ENCODE data around the gene EGR1.

EGR1 gene

DNA sequence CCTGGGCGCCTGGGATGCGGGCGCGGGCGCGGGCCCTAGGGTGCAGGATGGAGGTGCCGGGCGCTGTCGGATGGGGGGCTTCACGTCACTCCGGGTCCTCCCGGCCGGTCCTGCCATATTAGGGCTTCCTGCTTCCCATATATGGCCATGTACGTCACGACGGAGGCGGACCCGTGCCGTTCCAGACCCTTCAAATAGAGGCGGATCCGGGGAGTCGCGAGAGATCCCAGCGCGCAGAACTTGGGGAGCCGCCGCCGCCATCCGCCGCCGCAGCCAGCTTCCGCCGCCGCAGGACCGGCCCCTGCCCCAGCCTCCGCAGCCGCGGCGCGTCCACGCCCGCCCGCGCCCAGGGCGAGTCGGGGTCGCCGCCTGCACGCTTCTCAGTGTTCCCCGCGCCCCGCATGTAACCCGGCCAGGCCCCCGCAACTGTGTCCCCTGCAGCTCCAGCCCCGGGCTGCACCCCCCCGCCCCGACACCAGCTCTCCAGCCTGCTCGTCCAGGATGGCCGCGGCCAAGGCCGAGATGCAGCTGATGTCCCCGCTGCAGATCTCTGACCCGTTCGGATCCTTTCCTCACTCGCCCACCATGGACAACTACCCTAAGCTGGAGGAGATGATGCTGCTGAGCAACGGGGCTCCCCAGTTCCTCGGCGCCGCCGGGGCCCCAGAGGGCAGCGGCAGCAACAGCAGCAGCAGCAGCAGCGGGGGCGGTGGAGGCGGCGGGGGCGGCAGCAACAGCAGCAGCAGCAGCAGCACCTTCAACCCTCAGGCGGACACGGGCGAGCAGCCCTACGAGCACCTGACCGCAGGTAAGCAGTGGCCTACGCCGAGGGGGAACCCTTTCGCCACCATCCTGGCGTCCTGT lies at the start of gene EGR1:
TSS of gene EGR1 (plus strand) at position 219 of the 864 bp plus-strand sequence. CDS start at position 502, 283 bp downstream.
- in situ Hi-C loops (cut with HindIII; ENCODE audit: low sequenced_read_pairs), result loop anchor here (5.0 kb wide), 1 partner anchor 43 kb away; no protein-coding TSS in a partner anchor

DNA sequence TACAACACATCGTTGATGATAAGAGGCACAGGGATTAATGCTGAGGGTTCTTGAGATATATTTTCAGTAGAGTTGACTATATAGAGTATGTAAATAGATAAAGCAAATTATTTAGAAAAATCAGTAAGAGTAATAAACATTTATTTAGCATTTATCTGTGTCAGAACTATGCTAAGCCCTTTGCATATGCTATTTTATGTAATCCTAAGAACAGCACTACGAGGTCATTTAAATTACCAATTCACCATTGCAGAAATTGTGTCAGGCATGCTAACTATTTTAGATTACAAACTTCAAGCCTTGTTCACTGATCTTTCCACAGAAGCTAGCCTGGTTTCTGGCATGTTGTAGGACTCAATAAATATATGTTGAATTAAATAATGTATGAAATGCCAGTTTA lies 46.8 kb upstream of the EGR1 start:
- in situ Hi-C loops (cut with HindIII; ENCODE audit: low sequenced_read_pairs), result no loop called here

DNA sequence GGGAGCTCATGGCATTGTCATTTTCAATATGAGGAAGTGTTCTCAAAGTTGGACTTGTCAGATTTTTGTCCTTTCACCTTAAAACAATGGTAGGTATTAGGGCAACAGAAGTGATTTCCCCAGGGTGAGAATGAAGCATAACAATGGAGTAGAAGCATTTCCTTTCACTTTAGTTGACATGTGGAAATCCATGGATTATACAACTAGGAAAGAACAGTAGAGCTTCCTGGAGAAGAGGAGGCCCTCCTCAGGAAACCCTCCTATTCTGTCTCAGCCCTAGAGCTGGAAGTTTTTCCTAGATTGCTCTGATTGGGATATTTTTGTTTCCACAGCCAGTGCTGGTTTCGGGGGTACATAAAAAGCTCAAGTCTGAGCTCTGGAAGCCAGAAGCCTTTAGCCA lies 40.2 kb upstream of the EGR1 start:
- in situ Hi-C loops (cut with HindIII; ENCODE audit: low sequenced_read_pairs), result no loop called here

DNA sequence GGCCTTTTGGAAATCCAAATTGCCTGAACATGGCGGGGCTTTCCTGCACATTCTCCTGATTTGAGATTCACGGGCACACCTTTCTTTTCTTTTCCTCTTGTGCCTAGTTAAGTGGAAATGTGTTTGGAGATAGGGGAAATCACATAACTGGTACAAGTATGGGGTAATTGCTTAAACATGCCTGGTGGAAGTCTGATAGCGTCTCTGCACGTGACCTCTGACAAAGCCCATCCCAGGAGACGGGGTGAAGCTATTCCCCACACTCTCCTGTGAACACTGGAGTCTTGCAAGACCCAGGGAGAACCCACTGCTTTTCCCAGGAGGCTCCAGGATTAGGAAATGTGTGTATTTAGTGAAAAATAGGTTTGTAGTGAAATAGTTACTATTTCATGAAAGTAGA lies 29.3 kb upstream of the EGR1 start:
- in situ Hi-C loops (cut with HindIII; ENCODE audit: low sequenced_read_pairs), result loop anchor here (5.0 kb wide), 2 partner anchors 44 to 84 kb away; partner anchors contain the start of gene KDM3B

DNA sequence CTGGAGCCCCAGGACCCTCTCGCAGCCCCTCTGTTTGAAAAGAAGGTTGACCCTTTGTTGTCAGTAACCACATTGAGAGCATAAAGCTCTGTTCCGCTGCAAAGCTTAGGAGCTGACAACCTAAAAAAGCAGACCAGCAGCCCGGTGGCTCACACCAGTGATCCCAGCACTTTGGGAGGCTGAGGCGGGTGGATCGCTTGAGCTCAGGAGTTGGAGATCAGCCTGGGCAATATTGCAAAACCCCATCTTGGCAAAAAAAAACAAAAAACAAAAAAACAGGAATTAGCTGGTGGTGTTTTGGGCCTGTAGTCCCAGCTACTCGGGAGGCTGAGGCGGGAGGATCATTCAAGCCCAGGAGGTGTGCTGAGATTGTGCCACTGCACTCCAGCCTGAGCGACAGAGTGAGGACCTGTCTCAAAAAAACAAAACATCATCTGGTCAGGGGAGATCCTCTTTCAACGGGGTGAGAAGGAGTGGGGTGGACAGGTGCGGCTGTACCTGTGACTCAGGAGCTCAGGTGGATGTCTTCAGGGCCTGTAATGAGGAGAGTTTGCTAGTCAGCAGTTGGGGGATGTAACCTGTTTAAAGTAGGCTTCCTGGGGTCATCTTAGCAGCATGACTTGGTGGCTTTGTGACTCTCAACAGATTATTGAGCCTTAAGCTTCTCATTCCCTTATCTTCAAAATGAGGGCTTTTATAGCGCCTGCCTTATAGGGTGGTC lies 27.1 kb upstream of the EGR1 start:
- in situ Hi-C loops (cut with HindIII; ENCODE audit: low sequenced_read_pairs), result loop anchor here (5.0 kb wide), 2 partner anchors 46 to 86 kb away; partner anchors contain the start of gene KDM3B

DNA sequence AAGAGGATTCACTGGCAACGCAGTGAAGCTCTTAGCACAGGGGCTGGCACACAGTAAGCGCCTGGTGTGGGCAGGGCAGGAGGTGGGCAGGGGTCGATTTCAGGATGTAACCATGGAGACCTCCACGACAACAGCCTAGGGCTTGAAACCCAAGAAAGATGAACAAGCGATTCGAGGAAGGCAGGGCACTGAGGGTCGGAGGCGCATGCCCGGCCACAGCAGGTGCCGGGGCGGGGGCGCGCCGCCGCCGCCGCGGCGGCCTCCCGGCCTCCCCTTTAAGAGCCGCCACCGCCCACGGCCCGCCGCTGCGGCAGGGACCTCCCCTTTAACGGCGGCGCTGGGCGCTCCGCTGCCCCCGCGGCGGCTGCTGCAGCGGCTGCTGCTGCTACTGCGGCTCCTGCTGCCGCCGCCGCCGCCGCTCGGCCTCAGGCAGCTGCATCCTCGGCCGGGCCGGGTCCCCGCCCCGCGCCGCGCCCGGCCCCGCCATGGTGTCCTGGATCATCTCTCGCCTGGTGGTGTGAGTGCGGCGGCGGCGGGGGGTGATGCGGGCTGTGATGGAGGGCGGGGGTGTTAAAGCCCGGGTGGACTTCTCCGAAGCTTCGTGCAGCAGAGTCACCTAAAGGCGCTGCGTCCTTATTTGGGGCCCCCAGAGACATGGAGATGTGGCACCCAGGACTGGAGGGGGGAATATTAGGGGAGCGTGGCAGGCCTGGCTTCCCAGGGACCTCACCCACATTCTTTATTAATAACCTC lies 26.4 kb upstream of the EGR1 start, which contains the start of gene REEP2:
TSS of gene REEP2 (plus strand) at position 334 of the 753 bp plus-strand sequence. CDS start at position 486, 152 bp downstream.
- in situ Hi-C loops (cut with HindIII; ENCODE audit: low sequenced_read_pairs), result loop anchor here (5.0 kb wide), 2 partner anchors 47 to 87 kb away; partner anchors contain the start of gene KDM3B

DNA sequence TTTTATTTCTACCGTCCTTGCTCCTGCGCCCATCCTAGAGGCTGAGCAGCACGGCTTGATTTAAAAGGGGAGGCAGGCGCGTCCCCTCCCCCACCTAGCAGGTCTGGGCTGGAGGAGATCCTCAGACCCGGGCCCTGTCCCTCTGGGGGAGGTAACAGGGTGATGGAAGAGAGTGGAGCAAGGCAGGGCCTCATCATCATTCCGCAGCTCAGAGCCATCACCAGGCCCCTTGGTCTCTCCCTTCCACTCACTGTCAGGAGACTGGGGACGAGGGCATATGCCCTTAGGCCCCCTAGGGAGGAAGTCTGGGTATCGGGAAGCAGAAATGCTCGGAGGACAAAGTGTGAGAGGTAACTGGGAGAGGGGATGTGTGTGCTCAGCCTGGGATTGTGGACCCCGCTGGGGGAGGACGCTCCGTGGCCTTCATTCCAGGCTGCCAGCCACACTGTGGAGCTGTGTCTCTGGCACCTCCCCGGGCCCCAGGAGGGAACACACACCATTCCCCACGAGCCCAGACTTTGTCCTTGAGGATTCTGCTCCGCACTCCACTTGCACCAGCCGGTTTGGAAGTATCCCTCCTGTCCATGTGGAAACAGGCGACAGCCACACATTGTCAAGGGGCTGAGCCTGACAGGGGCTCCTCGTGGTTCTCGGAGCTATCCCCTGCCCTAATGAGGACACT lies 25.7 kb upstream of the EGR1 start:
- in situ Hi-C loops (cut with HindIII; ENCODE audit: low sequenced_read_pairs), result loop anchor here (5.0 kb wide), 2 partner anchors 47 to 87 kb away; partner anchors contain the start of gene KDM3B

DNA sequence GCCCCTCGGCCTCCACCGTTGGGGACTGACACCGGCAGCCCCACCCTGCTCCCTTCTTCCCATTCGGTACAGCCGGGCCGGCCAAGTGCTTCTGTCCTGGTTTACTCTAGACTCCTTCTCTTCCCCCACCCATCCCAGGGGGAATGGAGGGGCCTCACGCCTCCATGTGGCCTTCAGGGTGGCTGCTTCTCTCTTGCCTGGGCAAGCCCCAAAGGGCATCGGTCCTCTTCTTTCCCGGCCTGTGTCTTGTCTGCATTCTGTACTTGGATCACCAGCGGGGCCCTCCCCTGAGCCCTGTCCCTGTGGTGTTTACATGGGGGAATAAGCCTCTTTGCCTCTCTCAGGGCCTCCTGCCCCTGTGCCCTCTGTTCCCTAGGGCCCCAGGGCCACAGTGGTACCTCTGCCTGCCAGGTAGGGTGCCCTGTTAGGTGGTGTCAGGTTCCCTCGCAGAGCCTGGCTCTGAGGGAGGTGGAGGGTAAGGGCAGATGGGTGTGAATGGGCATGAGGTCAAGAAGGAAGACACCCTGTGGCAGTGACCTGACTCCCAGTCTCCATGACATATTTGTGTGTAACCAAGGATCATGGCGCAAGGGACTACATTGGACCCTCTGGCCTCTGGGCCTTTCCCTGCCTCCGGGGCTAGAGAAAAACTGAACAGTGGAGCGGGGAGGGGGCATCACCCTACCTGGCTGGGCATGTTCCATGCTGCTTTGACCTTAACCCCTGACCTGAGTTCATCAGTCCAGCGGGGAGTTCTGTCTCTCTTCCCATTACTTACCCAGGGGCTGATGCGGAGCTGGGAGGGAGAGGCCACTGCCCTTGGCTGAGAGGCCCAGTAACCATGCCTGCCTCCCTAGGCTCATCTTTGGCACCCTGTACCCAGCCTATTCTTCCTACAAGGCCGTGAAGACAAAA lies 24.9 kb upstream of the EGR1 start:
- in situ Hi-C loops (cut with HindIII; ENCODE audit: low sequenced_read_pairs), result no loop called here

DNA sequence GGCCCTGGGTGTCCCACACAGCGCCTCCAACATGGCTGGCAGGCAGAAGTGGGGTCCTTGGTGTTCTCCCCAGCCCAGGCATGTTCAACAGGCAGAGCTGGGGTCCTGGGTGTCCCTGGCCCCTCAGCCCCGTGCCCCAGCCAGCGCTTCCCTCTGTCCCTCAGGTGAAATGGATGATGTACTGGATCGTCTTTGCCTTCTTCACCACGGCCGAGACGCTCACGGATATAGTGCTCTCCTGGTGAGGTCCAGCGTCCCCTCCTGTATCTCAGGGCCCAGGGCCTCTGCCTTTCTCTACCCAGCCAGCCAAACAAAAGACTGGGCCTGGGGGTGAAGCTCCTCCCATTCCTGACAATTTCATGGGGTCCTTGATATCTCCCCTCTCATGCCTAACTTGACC lies 24.1 kb upstream of the EGR1 start:
- in situ Hi-C loops (cut with HindIII; ENCODE audit: low sequenced_read_pairs), result no loop called here

DNA sequence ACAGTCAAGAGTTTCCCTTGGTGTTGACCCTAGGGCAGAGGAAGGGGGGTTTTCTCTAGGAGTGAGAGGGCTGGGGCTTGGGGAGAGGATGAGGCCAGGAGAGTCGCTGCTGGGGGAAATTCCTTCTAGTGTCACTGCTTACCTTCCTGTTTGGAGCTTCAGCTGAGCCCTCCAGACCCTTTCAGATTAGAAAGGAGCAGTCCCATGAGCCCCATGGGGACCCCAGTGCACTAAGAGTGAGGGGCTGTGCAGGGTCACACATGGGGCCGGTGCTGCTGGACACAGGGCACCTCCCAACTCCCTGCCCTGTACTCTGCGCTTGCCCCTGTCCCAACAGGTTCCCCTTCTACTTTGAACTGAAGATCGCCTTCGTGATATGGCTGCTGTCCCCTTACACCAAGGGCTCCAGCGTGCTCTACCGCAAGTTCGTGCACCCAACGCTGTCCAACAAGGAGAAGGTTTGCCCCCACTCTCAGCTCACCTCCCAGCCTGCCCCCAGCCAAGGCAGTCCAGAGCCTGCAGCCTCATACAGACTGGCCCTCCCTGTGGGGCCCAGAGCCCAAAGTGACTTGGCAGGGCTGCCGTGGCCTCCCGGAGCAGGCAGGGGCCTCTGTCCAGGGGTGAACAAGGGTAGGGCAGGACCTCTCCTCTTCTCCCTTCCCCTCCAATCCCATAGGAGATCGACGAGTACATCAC lies 21.1 kb upstream of the EGR1 start:
- in situ Hi-C loops (cut with HindIII; ENCODE audit: low sequenced_read_pairs), result no loop called here

DNA sequence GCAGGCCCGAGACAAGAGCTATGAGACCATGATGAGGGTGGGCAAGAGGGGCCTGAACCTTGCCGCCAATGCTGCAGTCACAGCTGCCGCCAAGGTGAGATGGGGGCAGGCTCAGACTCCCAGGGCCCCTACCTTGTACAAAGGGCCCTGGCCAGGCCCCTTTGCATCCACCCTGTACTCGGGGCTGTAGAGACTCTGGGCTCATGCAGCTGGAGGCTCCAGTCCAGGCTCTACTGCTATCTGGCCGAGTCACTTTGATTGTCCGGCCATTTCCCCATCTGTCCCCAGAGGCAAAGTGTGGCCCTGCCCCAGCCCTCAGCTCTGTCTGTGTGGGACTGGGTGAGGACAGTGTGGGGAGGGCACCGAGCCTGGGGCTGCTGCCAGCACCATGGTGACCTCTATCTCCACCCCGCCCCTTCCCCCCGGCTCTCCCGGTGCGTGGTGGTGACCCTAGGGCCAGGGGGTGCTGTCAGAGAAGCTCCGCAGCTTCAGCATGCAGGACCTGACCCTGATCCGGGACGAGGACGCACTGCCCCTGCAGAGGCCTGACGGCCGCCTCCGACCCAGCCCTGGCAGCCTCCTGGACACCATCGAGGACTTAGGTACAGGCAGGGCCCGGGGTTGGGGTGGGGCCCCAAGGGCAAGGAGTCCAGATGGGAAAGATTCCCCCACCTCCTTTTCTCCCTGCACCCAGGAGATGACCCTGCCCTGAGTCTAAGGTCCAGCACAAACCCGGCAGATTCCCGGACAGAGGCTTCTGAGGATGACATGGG lies 20.3 kb upstream of the EGR1 start:
- in situ Hi-C loops (cut with HindIII; ENCODE audit: low sequenced_read_pairs), result no loop called here

DNA sequence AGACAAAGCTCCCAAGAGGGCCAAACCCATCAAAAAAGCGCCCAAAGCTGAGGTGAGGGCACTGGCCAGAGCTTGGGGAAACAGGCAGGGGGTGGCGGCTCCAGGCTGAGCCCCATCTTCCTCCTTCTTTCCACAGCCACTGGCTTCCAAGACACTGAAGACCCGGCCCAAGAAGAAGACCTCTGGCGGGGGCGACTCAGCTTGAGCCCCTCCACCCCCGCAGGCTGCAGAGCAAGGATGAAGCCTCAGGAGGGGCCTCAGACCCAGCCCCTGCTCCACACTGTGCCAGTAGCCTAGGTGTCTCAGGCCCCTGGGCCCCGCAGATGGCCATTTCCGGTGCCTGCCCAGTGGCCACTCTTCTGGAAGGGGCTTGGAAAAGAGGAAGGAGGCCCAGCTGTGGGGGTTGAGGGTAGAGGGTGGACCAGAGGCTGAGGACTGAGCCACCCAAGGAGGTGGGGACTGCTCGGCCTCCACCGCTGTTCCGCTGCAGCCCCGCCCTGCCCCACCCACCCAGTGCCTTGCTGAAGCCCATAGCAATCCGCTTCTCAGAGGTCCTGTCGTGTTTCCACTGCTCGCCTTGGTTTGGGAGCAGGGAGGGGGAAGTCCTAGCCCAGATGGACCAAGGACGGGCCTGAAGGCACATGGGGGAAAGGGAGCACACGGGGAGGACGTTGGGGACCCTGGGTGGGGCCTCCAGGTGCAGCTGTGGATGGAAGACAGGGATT lies 19.6 kb upstream of the EGR1 start:
- in situ Hi-C loops (cut with HindIII; ENCODE audit: low sequenced_read_pairs), result no loop called here

DNA sequence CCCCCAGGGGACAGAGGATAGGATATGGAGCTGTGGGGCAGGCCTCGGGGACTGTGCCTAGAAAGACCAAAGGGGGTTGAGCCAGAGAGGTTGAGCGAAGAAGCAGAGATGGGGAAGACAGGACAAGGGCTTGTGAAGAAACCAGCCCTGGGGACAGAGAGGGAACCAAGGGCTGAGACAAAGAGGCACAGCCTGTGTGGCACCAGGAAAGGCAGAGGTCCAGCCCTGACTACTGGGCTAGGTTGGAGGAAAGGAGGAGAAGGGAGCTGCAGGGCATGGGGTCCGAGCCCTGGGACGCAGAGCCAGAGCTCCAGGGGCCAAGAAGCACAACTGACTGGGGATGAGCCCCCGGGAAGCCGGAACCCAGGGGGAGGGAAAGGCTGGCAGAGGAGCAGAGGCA lies 17.2 kb upstream of the EGR1 start:
- in situ Hi-C loops (cut with HindIII; ENCODE audit: low sequenced_read_pairs), result no loop called here

DNA sequence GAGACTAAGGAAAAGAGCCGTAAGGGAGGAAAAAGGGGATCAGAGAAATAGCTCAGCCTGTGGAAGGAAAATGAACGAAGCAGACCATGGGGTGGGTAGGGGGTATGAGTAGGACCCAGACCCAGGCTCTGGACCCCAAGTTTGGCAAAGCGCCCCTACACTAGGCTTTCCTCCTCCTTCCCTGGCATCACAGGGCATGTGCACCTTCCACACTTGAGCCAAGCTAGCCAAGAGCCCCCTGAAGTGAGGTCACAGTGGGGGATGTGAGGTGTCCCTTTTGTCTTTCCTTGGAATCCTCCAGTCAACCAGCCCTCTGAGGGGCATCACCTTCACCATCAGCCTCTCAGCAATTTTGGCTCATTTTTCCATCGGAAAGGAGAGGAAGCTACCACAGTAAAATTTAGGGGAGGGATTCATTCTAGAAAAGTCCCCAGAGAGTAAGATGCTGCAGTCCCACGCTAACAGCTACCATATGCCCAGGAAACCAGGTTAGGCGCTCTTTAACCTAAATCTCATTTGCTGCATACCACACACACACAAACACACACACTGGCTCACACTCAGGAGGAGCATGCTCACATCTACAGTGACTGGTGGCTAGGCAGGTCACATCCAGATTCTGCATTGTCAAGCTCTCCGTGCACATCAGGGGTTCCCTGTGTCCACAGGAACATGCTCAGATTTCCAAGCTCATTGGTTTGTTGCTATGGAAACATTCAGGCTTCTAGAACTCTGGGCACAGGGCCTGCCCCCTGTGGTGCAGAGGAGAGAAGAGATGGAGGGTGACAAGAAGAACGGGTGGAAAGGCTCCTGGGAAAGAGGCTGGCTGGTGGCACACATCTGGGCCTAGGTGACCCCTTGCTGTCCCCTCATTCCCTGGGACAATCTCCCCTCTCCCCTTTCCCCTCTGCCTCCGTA lies 16.5 kb upstream of the EGR1 start:
- in situ Hi-C loops (cut with HindIII; ENCODE audit: low sequenced_read_pairs), result no loop called here

DNA sequence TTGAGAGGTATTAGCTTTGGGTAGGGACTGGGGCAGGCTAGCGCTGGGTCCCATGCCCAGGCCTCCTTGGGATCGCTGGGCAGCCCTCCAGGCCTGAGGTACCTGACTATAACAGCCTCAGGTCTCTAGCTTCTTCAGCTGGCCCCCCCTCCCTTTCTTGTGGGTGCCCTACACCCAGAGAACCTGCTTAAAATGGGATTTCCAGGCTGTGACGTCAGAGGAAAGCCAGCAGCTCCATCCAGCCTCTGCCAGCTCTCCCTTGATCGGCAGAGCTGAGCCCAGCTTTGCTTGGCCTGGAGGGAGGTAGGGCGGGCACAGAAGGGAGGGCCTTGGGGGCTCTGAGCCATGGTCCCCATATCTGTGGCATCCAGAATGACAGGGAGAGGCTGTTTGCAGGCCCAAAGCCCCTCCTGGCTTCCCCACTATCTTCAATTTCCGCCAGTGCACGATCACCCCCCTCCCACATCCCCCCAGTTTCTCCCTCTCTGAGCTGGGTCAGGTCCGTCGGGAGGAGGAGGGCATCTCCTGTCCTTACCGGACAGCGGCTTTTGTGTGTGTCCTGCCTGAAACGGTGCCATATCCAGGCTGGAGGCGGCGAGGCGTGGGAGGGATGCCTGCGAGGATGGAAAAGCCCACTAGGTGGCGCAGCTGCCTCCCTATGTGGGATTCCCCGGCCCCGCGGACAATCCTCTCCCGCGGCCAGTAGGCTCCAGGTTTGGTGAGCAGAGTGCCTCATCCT lies 15.6 kb upstream of the EGR1 start:
- in situ Hi-C loops (cut with HindIII; ENCODE audit: low sequenced_read_pairs), result no loop called here

DNA sequence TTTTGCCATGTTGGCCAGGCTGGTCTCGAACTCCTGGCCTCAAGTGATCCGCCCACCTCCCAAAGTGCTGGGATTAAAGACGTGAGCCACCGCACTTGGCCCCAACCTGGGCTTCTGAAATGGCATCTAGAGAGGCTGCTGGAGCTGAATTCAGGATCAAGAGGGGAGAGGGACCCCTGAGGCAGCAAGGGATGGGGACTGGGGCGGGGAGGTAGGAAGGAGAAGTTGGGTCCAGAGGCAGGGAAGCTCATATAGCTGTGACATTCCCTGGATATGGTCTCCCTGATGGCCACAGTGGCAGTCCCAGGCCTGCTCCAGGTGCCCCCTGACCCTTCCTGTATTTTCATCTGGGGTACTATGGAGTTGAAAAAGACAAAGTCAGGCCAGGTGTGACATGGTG lies 14.3 kb upstream of the EGR1 start:
- in situ Hi-C loops (cut with HindIII; ENCODE audit: low sequenced_read_pairs), result no loop called here
